Lower leg skin (tissue), 4 donors: ENCODE measurements around the gene ATP1B4. TPM values are rescaled to one million over a fixed set of nuclear protein-coding genes. Genes with fewer than 3 reads are reported as not detected.

Source experiments
- DNase-seq, 2 donors: peaks; one replicate each; pipeline ENCODE4 v3.0.0-alpha.2; 2019; ENCODE audit warnings: low spot score in 2 of 2
- H3K4me3 ChIP-seq: fragments of 200-600 bp; sonication (generic); 2 replicates; pipeline ENCODE4 v1.5.1; 2017; ENCODE audit warnings: mild to moderate bottlenecking, low read depth; ENCODE audit not compliant: poor library complexity, severe bottlenecking
- CTCF ChIP-seq, 3 donors: fragments of 450-650 bp; IDR thresholded peaks; one replicate each; pipeline ENCODE4 v1.5.1; 2016; ENCODE audit warnings: antibody characterized with exemption in 3 of 3, mild to moderate bottlenecking in 3 of 3, moderate library complexity in 2 of 3
- POLR2A ChIP-seq, 2 donors: fragments of 450-650 bp; IDR thresholded peaks; one replicate each; pipeline ENCODE4 v1.6.1; 2016 to 2017; ENCODE audit warnings: antibody characterized with exemption in 2 of 2, mild to moderate bottlenecking in 1 of 2, moderate library complexity in 1 of 2
- WGBS, 2 donors: methylation state at CpG; one replicate each; pipeline ENCODE4 v1.1.5; 2018; 5-methylcytosine and 5-hydroxymethylcytosine counted together
- intact Hi-C: fragments of 100-400 bp; cut with DNase I; formaldehyde crosslinking; loops from one replicate; pipeline ENCODE4 v1.15.0; 2023; ENCODE audit warnings: low total_unique reads
- total RNA-seq, 4 donors: library from RNA; depleted of rRNA; stranded (reverse); fragments of >200 nt; gene quantifications; one replicate each; pipeline ENCODE4 v1.1.0, GENCODE V29; 2016

The ATP1B4 gene
- total RNA-seq, 4 donors from 2014 or later = not detected

GRCh38 chrX:120365968-120366367 is 4.1 kb downstream of the ATP1B4 start:
- 67 to 78% methylated on average over 1 of the region's 1 CpG for WGBS, 2 donors
- H3K4me3 ChIP-seq = no peak overlapping the region
- TF ChIP-seq CTCF (IDR thresholded peaks at IDR 0.05) (no peak), POLR2A (IDR thresholded peaks at IDR 0.05) (no peak)
- intact Hi-C loops = no loop called here
- no peak for DNase-seq

GRCh38 chrX:120366794-120367193 is 4.9 kb downstream of the ATP1B4 start:
- intact Hi-C loops = no loop called here
- 59 to 91% methylated on average over 3 of the region's 3 CpGs for WGBS, 2 donors
- TF ChIP-seq POLR2A (IDR thresholded peaks at IDR 0.05) (no peak), CTCF (IDR thresholded peaks at IDR 0.05) (no peak)

DNA sequence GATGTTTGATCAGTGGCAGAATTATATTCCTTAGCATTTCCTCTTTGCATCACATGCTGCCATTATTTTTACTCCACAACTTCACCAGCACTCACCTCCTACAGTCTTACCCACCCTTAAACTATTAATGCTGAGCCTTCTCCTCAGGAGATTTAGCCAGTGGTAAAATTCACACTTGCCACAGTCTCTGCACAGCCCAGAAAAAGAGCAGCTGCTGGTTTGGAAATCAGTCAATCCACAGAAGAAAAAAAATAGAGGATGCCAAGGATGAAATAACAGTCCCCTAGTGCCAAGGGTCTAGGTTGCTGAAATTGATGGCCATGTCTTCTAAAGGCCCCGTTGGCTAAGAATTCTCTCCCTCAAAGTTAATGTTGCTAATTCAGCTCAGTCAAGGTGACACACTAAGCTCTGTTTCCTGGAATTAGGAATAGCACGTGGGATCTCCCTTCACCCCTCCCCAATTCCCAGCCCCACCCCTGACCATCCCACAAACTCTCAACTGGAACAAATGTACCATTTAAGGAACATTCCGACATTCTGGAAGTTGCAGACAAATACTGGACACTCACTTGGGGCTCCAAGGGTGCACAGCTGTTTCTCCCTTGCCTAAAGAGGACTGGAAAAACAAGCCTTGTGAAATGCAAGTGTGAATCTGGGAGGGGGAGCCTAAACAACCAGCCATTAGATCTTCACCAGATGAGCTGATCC is 5.7 kb downstream of the ATP1B4 start:
- 47 to 66% methylated on average over 3 of the region's 3 CpGs for WGBS, 2 donors
- intact Hi-C loops = no loop called here
- DNase-seq = no peak
- TF ChIP-seq CTCF (IDR thresholded peaks at IDR 0.05) = no peak
- TF ChIP-seq POLR2A (IDR thresholded peaks at IDR 0.05) = no peak
- no peak overlapping the region for H3K4me3 ChIP-seq

More at GRCh38 chrX:120366794-120367193, 4.9 kb downstream of the ATP1B4 start:
- H3K4me3 ChIP-seq = no peak overlapping the region
- no peak for DNase-seq

DNA sequence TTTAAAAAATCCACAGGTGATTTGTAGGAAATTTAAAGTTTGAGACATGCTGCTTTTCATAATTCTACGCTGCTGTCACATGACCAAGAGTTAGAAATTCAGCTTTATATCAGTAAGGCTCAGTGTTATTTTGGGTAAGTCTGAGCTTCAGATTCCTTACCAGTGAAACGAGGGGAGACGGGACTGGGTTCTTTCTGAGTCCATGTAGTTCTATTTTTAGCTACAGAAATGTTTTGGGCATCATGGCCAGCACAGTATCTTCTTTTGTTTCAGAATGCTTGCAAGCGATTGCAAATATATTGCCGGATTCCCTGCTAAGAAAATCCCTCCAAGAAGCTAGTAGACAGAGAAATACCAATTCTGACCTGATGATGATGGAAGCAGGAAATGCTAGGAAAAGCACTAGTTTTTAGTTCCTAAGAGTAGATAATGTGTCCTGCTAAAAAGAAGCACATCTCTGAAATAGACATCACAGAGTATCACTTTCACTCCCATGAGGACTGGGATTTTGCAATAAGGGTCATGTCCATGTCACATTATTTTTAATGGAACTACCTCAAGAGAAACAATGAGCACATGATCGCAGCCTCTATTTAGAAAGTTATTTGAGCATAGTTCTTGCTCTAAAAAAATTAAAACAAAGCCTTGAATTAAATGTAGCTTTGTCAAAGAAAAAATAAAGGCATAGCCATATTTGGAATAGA is 10.9 kb downstream of the ATP1B4 start:
- 63 to 76% methylated on average over 6 of the region's 6 CpGs for WGBS, 2 donors
- DNase-seq = no peak
- H3K4me3 ChIP-seq = no peak overlapping the region
- TF ChIP-seq CTCF (IDR thresholded peaks at IDR 0.05) (no peak), POLR2A (IDR thresholded peaks at IDR 0.05) (no peak)
- intact Hi-C loops = loop anchor here (10.0 kb wide), 1 partner anchor 102 kb away; no protein-coding TSS in a partner anchor

- WGBS, 2 donors = 67 to 68% methylated on average over 3 of the region's 3 CpGs
- DNase-seq = no peak
- TF ChIP-seq CTCF (IDR thresholded peaks at IDR 0.05) = no peak
- no peak for TF ChIP-seq POLR2A (IDR thresholded peaks at IDR 0.05)
- no peak overlapping the region for H3K4me3 ChIP-seq
- intact Hi-C loops = loop anchor here (10.0 kb wide), 1 partner anchor 98 kb away; no protein-coding TSS in a partner anchor
These were observed 15.3 kb downstream of the ATP1B4 start for GRCh38 chrX:120377179-120377578.
